ENCODE results near the gene SLC16A2.
"Not testable (repeated sequence)": the region's sequence is repeated elsewhere in the genome, so short reads cannot be mapped to it uniquely, and the experiment has no call there.

SLC16A2 gene

DNA sequence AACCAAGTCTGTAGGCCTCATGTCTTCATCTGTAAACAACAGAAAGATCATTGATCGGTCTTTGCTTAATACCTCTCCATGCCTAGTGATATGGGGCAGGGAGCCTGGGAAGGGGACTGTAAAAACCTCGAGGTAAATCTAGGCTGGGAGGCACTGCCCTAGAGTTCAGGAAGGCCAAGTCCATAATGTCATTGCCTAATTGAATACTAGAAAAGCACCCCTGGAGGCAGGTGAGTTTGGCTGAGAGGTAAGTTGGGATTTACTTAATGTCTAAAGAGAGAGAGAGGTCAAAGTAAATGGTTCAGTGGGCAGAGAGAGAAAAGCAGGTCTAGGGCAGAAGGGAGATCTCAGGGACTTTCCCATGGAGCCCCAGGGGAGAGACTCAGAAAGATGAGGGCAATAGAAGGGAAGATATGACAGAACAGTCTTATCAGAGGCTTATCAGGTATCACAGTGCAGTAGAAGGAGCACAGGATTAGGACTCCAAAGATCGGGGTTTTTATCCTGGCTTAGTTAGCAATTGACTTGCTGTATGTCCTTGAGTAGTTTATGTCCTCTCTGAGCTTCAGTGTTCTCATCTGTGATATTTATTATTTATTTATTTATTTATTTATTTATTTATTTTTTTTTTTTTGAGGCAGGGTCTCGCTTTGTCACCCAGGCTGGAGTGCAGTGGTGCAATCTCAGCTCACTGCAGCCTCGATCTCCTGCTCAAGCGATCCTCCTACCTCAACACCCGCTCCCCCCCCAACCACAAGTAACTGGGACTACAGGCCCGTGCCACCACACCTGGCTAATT, 85.2 kb downstream of the SLC16A2 start:
- DNase-seq (ENCODE audit: low spot score) = no peak

DNA sequence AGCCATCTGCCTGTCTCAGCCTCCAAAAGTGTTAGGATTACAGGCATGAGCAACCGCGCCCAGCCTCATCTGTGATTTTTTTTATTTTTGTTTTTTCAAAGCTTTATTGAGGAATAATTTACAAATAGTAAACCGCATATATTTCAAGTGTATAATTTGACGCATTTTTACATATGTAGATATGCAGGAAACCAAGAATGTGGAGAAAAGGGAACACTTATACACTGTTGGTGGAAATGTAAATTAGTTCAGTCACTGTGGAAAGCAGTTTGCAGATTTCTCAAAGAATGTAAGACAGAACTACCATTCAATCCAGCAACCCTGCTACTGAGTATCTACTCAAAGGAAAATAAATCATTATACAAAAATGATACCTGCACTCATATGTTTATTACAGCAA, 85.9 kb downstream of the SLC16A2 start:
- DNase-seq (ENCODE audit: low spot score) = no peak

GRCh38 chrX:74509989-74510388, 88.7 kb downstream of the SLC16A2 start:
- DNase-seq (ENCODE audit: low spot score) = no peak

DNA sequence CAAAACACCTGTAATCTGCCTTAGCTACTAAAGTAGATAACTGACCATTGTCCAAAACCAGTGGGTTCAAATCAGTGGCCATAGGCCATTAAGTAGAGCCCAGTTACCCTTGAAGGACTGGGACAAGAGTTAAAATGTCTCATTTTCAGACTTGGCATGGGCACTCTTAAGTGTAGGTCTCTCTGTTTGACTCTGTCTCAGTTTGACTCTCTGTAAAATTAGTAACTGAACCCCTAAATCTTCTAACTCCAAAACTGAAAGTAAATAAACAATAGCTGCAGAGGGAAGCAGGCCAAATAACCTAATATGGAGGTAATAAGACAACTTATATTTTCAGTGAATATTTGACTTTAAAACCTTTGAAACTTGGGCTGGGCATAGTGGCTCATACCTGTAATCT, 89.1 kb downstream of the SLC16A2 start:
- no peak for DNase-seq (ENCODE audit: low spot score)

DNA sequence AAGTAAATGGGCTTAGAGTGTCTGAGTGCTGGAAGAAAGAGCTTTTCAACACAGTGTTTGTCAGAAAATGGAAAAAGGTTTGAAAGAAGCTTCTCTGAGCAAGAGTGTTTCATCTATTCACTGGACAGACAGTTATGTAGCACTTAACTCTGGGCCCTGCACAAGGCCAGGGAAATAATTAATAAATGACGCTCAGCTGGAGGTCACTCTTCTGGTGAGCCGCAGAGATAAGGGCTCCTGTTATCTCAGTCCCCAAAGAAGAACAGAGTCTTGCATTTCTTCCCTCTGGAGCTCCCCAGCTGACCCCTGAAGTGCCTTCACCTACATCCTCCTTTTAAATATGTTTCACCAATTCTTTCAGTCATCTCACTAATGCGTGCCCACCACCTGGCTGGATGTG, 90.4 kb downstream of the SLC16A2 start:
- DNase-seq (ENCODE audit: low spot score) = no peak

DNA sequence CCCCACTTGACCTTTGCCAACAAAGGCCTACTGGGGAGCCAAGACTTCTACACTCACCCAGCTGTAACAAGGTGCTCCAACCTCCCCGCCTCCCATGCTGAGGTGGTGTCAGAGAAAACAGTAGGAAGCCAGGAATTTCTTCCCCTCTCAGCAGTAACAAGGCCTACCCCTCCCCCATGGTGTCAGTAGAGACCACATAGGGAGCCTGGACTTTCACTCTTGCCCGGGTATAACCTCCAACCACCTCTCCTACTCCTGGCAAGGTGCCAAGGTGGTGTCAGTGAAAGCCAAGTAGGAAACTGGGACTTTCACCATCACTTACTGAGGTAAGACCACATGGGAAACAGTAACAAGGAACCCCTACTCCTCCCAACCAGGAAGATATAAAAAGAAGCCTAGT, 93.1 kb downstream of the SLC16A2 start:
- DNase-seq (ENCODE audit: low spot score) = no peak

DNA sequence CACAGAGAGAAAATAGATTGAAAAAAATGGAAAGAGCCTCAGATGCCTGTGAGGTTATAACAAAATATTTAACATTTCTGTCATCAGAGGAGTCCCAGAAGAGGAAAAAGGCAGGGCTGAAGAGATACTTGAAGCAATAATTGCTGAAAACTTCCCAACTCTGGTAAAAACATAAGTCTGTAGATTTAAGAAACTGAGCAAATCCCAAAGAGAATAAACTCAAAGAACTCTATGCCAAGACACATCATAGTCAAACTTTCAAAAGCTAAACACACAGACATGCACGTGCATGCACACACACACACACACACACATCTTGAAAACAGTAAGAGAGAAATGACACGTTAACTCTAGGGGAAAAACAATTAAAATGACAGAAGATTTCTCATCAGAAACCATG, 94.1 kb downstream of the SLC16A2 start:
- no peak for DNase-seq (ENCODE audit: low spot score)

GRCh38 chrX:74516013-74516412, 94.7 kb downstream of the SLC16A2 start:
- DNase-seq (ENCODE audit: low spot score) = not testable (repeated sequence)

- no peak for DNase-seq (ENCODE audit: low spot score)
These were observed 98.6 kb downstream of the SLC16A2 start for GRCh38 chrX:74519870-74520269.

DNA sequence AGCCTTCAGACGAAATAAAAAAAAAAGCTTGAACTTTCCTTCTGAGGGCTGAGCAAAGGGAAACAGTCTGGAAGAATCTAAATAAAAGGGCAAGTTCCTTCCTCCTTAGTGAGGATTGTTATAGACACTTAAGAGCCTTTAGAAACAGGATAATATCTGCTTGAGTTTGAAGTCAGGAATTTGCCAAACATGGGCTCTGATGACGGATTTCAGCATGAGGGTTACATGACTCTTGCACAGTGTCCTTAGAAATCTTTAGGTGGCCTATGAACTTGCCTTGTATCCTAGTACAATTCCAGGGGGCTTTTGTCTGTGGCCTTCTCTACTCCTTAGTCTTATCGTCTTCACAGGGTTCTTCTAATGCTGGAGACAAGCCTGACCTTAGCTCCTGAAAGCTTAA, 99.0 kb downstream of the SLC16A2 start:
- no peak for DNase-seq (ENCODE audit: low spot score)

DNA sequence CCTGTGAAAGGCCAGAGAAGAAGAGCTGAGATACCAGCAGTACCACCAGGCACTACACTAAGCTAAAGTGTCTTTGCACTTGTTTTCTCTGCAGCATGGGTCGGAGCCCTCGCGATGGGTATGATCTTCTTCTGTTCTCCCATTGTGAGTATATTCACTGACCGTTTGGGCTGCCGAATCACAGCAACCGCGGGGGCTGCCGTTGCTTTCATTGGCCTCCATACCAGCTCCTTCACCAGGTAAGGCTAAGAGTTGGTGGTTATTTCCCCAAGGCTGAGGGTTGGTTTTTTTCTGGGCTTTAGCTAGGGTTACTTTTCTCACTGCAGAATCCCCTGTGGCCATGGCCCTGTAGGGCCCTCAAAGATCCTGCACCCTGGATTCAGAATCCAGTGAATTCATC, 99.6 kb downstream of the SLC16A2 start:
- DNase-seq (ENCODE audit: low spot score) = no peak

DNA sequence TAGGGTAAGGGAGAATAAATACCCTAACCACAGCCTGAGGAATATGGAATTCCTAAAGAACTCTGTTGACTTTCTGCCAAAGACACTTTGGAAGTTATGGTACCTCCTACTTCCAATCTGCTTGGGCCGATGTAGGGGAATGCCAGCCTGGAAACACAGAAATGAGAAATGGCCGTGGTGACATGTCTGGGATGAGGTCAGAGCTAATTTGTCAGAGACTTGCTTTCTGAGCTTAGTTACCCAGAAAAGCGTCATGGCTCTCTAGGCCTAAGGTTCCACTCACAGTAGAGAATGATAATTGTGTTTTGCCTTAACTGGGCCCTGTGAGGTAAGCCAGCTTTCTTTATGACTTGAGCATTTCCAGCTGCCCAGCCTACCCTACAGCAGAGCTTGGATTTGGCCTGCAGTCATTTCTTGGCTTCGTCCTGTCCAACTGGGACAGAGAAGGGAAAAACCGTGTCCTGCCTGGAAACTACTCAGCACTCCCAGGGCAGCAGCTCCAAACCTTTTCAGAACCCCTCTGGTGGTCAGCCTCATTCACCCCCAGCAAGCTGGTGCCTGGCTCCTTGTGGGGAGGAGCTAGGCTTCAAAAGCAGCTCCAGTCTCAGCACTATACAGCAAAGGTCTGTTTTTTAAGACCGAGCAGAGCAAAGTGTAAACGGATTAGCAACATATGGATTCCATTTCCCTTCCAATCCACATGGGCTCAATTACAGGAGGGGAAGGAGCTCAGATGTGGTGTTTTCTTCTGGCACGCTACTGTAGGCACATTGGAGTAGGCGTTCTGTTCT, 100.9 kb downstream of the SLC16A2 start:
- no peak for DNase-seq (ENCODE audit: low spot score)

- no peak for DNase-seq (ENCODE audit: low spot score)
These were observed 101.9 kb downstream of the SLC16A2 start for GRCh38 chrX:74523224-74523623.

DNA sequence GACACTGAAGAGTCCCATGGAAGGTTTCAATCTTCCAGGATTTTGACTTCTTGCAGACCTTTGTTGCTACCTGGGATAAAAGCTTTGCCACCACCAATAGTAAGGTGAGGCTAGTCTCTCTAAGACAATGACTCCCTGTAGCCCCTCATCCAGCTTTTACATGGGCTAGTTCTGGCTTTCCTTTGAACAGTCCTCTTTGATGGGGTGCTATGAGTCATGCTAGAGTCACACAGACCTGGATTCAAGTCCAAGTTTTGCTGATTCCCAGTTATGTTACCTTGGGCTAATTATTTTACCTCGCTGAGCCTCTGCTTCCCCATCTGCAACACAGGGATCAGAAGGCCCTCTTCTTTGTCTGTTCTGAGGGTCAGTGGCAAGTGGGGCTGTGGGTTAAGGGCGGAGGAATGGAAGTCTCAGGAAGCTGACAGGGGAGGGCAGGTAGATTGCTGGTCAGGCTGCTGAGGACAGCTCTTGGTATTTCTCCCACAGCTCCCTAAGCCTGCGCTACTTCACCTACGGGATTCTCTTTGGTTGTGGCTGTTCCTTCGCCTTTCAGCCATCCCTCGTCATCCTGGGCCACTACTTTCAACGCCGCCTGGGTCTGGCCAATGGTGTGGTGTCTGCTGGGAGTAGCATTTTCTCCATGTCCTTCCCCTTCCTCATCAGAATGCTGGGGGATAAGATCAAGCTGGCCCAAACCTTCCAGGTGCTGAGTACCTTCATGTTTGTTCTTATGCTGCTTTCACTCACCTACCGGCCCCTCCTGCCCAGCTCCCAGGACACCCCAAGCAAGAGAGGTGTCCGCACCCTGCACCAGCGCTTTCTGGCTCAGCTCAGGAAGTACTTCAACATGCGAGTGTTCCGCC, 102.8 kb downstream of the SLC16A2 start:
- DNase-seq (ENCODE audit: low spot score) = no peak

GRCh38 chrX:74525116-74525515, 103.8 kb downstream of the SLC16A2 start:
- DNase-seq (ENCODE audit: low spot score) = no peak

- no peak for DNase-seq (ENCODE audit: low spot score)
These were observed 105.5 kb downstream of the SLC16A2 start for GRCh38 chrX:74526764-74527163.

DNA sequence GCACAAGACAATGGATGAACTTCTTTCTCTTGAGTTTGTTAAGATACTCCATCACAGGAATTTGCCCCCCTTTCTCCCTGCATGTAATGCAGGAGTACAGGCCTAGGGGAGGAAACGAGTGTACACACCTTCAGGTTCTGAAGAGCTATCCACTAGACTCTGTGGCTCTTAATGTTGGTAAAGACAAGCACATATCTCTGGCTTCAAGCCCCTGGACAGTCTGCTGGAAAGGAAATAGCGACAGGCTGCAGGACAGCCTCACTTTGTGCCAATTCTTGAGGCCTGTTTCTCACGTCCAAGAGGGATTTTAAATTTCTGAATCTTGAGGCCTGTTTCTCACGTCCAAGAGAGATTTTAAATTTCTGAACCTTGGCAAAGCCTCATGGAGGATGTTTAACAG, 106.1 kb downstream of the SLC16A2 start:
- DNase-seq (ENCODE audit: low spot score) = no peak

GRCh38 chrX:74529311-74529710, 108.0 kb downstream of the SLC16A2 start:
- DNase-seq (ENCODE audit: low spot score) = no peak

DNA sequence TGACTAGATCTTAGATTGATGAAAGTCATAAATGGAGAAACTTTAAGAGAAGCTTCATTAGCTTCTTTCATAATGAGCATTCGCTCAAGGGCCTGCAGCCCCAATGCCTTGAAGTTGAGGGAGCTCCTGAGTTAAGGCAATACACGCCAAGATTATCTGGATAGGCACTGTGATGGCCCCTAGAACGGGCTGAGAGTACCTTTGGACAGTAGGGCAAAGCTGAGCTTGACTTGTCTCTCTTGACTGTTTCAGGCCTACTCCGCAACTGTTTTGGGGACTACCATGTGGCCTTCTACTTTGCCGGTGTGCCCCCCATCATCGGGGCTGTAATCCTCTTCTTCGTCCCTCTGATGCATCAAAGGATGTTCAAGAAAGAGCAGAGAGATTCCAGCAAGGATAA, 109.8 kb downstream of the SLC16A2 start:
- DNase-seq (ENCODE audit: low spot score) = no peak

DNA sequence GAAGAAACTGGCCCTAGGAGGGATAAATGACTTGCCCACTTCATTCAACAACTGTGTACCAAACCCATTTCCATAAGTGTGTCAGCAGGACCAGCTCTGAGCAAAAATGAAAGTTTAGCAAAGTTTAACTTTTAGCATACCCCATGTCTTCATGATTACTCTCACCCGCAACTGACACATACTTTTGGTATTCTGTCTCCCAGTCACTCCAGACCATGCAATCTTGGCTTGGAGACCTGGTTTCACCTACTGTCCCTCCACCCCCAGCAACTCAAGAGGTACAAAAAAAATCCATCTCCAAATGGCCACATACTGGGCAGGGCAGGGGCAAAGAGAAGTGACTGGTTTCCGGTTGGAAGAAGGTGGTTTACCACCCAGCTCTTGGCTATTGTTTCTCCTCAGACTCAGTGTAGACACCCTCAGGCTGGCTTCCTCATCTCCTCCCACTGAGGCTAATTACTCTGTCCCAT, 113.3 kb downstream of the SLC16A2 start:
- no peak for DNase-seq (ENCODE audit: low spot score)

GRCh38 chrX:74535086-74535407, 113.8 kb downstream of the SLC16A2 start:
- no peak for DNase-seq (ENCODE audit: low spot score)

DNA sequence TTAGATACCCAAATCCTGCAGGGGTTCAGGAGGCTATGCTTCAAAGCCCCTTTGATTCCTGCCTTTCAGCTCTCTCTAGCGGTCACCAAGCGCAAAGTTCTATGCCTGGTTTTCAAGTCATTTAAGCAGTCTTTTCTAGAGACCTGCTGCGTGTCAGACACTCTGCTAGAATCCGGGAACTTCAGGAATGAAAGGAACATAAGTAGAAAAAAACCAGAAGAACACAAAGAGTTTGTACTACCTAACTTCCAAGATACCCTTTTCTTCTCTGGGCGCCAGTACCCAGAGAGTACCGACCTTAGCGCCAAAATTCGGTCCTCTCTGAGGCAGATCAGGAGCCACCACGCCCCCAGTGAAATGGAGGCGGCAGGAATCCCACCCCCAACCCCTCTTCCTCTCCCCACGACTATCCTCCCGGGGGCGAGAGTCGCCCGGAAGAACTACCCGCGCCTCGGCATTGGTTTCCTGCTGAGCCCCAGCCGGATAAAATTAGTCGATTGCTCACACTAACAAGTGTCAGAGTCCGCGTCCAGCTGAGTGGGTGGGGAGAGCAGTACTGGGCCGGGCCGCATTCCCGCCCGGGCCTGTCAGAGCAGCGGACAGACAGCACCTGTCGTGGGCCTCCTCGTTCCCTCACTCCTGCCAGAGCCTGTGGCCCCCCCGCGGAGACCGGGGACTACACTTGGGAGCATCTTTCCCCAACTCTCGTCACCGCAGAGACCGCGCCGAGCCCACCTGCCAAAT, 114.3 kb downstream of the SLC16A2 start:
- DNase-seq (ENCODE audit: low spot score) = peak; percentile 68

Data from pons (tissue), 1 donor.